NOMO-1 treated with DMSO at 0.1 percent for 48 hours (cell line): ENCODE results near the gene HCFC1.

Experiments
- DNase-seq: peaks from one replicate; lab custom pipeline; 2025; ENCODE audit not compliant: unreplicated experiment; lab: John Stamatoyannopoulos, UW

The HCFC1 gene

DNA sequence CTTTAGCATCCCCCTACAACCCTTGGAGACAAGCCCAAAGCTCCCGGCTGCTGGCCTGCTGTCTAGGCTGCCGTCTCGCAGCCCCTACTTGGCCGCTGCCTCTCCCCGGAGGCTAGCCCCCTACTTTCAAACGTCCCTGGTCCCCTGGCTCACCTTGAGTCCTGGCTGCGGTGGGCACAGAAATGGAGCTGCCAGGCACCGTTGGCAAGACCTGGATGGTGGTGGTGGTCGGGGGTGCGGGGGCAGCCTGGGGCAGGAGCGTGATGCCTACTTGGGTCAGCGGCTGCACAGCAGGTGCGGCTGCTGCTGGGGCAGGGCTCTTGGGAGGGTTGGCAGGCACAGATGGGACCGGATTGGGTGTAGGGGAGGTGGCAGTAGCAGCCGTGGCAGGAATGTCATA, 12.0 kb downstream of the HCFC1 start:
- DNase-seq, result no peak

GRCh38 chrX:153958605-153959004, 13.0 kb downstream of the HCFC1 start:
- no peak for DNase-seq

GRCh38 chrX:153957224-153957623, 14.4 kb downstream of the HCFC1 start:
- DNase-seq, result no peak

DNA sequence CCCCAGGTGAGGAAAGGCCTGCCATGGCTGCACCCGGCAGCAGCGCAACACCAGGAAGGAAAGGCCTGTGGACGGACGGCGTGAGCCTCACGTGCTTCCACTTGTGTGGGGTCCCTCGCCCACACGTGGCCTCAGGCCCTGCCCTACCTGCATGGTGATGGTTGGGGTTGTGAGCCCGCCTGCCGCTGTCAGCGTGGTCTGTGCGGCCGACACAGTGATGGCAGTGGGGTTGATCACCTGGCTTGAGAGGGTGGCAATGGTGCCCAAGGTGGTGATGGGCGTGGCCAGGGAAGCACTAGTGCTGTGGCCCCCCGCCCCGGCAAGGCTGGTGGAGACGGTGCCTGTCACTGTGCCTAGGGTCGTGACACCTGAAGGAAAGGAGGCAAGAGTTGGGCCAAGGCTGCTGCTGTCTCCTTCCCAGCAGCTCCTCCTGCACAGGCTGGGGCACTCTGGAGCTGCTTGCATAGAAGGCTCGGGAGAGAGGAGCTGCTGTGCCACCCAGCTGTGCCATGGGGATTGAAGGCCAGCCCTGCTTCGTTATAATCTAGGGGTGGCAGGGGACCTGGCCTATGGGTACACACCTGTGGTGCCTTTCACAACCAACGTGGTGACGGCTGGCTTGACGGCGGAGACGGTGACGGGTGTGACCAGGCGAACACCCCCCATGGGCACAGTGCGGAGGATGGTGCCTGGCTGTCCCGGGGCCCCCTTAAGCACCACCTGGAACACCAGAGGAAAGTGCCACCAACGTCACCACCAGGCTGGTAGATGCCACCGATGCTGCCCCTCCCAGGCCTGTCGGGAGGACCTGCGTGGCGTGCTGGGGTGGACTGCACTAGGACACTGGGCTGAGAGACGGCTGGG, 15.3 kb downstream of the HCFC1 start:
- no peak for DNase-seq

GRCh38 chrX:153955228-153955732, 16.3 kb downstream of the HCFC1 start:
- DNase-seq, result no peak

DNA sequence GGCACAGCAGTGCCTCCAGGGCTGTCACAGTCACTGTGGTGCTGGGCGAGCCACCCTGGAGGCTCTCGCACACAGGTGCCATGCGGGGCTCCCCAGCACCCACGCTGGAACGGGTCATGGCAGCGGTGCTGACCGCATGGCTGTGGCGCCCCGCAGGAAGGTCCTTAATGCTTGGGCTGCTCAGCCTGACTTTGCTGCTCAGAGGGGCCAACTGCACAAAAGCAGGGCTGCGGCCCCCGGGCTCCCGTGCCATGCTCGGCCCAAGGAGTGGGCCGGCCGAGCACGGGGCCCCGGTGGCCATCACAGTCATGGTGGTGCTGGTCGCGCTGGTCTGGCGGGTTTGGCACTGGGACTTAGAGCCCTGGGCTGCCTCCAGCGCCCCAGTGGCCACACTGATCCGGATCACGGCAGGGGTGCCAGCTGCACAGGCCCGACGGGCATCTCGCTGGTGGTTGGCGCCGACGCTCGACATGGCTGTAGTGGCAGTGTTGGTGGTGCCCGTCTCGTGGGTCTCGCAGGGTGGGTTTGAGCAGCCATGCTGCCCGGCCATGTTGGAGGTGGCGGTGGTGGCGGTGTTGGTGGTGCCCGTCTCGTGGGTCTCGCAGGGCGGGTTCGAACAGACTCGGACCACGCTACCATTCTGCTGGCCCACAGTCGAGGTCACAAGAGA, 16.9 kb downstream of the HCFC1 start:
- no peak for DNase-seq

GRCh38 chrX:153953892-153954557, 17.6 kb downstream of the HCFC1 start:
- DNase-seq, result no peak

GRCh38 chrX:153953342-153953830, 18.2 kb downstream of the HCFC1 start:
- DNase-seq, result peak; percentile 51

GRCh38 chrX:153952373-153953026, 19.1 kb downstream of the HCFC1 start:
- no peak for DNase-seq

- no peak for DNase-seq
Measured at GRCh38 chrX:153951683-153952372, 19.8 kb downstream of the HCFC1 start.

DNA sequence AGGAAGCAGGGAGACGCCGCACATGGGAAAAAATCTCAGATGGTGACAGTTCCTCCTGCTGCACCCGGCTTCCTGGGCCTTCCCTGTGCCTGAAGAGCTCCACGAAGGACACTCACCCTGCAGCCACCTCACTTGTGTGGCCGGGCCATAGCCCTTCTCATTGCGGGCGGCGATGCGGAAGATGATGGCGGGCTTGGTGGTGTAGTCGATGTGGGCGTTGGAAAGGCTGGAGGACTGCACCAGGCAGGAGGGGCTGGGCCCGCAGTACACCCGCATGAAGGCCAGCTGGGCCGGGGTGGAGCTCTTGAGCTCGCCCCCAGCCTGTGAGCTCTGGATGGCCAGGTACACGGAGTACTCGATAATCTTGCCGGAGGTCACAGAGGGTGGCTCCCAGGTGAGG, 21.5 kb downstream of the HCFC1 start:
- no peak for DNase-seq

- DNase-seq, result no peak
Measured at GRCh38 chrX:153948847-153949805, 22.5 kb downstream of the HCFC1 start.

DNA sequence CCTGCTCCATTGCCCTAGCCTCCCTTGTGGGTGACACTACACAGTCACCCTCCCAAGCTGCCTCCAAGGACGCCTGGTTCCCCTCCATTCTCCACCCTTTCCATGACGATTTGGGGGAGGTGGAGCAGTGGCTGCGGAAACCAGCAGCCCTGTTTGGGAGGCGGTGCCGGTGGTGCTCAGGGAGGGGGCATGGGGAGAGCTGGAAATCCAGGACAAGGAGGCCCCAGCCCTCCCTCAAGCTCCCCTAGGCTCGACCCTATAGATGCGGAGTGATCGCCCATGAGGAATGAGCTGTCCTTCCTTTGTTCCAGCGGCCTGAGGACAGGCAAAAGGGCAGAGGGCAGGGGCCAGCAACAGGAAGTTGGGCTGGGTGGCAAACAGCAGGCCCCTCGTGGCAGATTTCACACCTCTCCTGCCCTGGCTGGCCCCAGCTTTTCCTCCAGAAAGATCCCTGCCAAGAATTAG, 23.6 kb downstream of the HCFC1 start:
- no peak for DNase-seq

DNA sequence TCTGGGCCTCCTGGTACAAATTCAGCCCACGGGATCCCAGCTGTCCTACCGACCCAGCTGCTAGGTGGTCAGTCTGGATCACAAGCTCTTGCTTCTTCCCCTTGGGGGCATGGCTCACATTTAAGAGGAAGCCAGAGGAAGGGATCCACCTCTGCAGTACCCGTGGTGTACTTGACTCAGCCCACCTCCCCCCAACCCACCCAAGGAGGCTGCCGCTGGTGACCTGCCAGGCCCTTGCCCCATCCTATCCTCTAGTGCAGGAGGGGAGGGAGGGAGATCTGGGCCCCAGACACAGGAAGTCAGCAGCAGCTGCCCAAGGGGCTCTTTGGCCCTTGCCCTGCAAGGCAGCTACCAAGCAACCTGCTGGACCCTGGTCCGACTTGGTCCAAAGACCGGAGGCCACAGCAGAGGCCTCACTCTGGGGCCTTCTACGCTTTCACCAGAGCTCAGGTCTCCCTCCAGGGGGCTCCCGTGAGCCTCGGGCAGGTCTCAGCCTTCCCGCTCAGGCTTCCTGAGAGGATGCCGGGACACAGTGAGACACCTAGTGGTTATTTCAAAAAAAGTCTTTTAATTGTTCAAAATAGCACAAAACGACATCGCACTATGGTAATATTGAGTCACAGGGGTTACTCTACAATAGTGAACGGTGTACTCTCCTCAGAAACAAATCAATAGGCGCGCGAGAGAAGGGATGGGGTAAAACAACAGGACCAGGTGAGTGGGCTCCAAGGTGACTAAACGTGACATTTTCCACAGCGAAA, 24.4 kb downstream of the HCFC1 start:
- peak; percentile 74 for DNase-seq

- DNase-seq, result no peak
Measured at GRCh38 chrX:153945956-153946943, 25.4 kb downstream of the HCFC1 start.

- no peak for DNase-seq
Measured at GRCh38 chrX:153944800-153945150, 26.8 kb downstream of the HCFC1 start.

DNA sequence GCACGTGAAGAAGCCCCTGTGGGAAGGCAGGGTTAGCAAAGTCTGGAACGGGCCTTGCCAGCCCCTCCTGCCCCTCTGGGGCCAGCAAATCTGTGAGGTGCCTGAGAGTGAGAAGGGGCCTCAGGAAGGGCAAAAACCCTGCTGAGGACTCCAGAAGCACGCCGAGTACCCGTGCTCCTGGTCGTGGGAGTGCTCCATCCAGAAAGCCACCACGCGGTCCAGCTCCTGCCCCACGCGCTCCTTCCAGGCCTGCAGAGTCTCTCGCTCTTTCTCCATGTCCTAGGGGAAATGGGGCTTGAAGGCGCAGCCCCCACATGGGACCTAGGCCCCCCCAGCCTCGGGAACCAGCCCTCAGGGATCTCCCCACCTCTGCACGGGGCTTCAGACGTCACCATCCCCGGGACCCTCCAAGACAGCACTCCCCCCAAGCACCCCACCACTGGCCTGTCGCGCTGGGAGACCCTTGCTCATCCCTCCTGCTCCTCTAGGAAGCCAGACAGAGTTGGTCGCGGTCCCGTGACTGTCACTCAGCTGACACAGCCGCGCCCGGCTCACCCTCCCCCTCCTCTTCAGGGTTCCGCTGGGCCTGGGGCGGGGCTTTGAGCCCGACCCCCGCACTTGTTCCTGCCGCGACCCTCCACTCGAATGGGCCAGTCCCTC, 27.3 kb downstream of the HCFC1 start, which contains the start of gene RENBP:
RENBP (minus strand) TSS at position 504 of the 660 bp plus-strand sequence; CDS start at position 471, 33 bp downstream.
- no peak for DNase-seq
